RCC 7860 (cell line): ENCODE results near the gene NRL.

Experiments used
- DNase-seq: peaks from one replicate; pipeline ENCODE4 v3.0.0-alpha.2; 2015; ENCODE audit warnings: low spot score
- FAIRE-seq: peaks from 2 replicates; lab custom pipeline; 2012; peaks lifted over from hg19 to GRCh38; lab: Jason Lieb, UNC

NRL gene

DNA sequence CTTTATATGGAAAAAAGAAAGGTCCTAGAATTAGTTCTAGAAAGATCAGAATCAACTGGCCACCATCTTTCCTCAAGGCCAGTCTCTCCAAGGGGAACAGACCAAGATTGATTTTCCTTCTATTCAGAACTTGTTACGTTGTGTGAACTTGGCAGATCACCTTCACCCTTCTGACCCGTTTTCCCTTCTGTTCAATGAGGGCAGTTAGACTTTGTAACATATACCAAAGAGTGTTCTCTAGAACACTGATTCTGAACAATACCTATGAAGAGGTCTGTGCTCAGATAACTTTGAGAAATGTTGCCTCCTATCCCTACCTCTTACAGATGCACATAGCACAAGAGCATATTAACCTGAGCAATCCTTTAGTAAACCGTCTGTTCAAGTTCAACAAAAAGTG, 31.3 kb downstream of the NRL start:
- no peak for FAIRE-seq
- DNase-seq: no peak

DNA sequence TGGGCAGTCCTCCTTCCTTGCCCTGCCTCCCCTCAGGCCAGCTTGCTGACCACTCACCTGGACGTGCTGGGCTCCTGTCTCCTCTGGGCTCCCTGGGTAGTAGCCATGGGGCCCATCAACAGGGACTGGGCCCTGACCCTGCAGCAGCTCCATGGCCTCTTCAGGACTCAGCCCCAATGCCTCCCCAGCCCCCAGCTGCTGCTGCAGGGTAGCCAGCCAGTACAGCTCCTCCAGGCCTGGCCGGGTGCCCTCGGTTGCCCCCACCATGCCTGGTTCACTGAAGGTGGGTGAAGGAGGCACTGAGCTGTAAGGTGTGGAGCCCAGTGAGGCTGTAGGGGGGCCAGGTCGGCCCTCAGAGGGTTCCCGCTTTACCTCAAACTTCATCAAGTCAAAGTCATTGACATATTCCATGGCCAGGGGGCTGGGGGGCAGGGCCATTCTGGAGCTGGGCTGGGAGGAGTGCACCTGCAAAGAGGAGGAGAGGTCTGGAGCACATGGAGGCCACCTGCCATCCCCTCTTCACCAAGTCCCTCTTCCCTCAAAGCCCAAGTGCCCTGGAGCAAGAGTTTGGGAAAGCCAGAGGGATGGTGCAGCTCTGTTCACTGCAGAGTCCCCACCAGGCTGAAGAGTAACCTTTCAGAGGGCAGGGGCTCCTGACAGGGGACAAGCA, 32.2 kb downstream of the NRL start:
- DNase-seq: no peak
- no peak for FAIRE-seq

DNA sequence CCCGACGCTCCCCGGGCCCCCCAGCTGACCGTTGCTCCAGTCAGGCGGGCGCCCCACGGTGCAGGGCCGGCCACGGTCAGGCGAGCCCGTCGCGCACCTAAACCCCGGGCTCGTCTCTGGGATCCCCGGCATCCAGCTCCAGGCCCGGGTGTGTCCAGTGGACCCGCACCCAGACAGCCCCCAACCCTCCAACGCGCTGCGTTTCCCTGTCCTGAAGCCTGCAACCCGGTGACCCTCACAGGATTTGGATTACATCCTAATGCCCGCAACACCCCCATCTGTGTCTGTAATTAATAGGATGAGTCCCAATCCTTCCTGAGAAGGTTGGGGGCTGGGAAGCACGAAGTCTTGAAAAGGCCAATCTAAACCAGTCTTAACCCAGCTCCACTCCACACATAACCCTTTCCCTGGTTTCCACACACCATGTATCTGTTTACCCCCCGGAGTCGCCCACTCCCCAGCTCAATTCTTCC, 33.0 kb downstream of the NRL start:
- FAIRE-seq: no peak
- no peak for DNase-seq

GRCh38 chr14:24080888-24081738, 33.6 kb downstream of the NRL start:
- no peak for FAIRE-seq
- DNase-seq: no peak

DNA sequence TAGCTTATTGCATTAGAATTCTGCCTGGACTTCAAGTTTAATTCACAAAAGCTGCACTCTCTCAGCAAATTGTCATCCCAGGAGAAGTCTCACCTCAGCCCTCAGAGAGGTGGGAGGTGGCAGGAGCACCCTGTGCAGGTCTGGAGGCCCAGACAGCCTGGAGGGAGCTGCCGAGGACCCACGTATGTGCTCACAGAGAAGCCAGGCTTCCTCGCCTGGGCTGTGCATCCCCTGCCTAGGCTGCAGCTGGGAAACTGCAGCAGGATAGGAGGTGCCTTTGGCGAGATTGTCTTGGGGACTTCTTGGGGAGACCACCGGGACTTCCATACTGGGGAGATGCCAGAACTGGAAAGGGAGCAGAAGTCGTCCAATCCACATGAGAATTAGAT, 34.6 kb downstream of the NRL start:
- FAIRE-seq (no peak), DNase-seq (no peak)

DNA sequence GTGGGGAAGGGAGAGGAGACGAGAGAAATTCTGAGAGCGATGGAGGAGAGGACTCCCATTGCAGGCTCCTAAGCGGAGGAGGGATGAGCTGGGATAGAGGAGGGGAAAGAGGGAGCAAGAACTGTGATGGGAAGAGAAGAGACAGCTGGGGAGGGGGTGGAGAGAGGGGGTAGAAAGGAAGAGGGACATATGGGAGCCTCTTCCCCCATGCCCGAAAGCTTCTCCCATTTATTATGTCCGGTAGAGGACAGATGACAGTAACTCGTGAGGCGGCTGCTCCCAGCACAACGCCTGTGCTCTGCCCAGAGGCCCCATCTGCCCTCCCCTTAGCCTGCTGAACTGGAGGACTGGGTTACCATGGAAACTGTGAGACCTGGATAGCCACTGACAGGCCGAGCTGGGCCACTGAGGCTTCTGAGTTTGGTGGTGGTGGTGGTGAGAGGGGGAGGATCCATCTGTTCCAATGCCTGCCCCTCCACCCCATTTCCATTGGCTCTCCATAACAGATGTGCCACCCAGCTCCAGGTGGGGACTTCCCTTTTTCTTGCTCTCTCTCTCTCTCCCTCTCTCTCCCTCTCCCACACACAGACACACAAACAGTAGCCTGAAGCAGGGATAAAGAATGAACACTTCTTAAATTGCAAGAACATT, 35.1 kb downstream of the NRL start:
- DNase-seq: no peak
- no peak for FAIRE-seq

GRCh38 chr14:24078146-24078545, 36.6 kb downstream of the NRL start:
- FAIRE-seq (no peak), DNase-seq (no peak)

- DNase-seq (no peak), FAIRE-seq (no peak)
These were observed 37.7 kb downstream of the NRL start for GRCh38 chr14:24077086-24077485.

GRCh38 chr14:24076302-24076601, 38.5 kb downstream of the NRL start:
- DNase-seq (no peak), FAIRE-seq (no peak)

- DNase-seq: no peak
- FAIRE-seq: no peak
These were observed 39.1 kb downstream of the NRL start for GRCh38 chr14:24075485-24076301.

GRCh38 chr14:24074625-24075484, 39.9 kb downstream of the NRL start:
- FAIRE-seq (no peak), DNase-seq (no peak)

GRCh38 chr14:24072881-24073877, 41.6 kb downstream of the NRL start:
- DNase-seq: no peak
- no peak for FAIRE-seq

DNA sequence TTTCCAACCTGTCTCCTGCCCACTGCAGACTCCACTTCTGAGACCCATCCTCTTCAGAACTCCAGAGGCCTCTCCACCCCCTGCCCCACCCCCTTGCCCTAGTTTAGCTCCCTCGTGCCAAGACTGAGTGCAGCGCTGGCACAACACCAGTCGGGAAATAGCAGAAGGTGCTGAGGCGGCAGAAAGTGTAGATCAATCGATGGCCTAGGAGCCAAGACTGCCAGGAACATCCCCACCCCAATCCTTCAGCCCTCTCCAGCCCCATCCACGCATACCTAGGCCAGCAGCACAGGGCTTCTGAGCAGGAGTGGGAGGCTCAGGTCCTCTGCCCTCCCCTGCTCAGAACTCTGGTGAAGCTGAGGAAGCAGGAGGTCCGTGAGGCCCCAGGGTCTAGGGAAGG, 42.3 kb downstream of the NRL start:
- no peak for DNase-seq
- FAIRE-seq: no peak

DNA sequence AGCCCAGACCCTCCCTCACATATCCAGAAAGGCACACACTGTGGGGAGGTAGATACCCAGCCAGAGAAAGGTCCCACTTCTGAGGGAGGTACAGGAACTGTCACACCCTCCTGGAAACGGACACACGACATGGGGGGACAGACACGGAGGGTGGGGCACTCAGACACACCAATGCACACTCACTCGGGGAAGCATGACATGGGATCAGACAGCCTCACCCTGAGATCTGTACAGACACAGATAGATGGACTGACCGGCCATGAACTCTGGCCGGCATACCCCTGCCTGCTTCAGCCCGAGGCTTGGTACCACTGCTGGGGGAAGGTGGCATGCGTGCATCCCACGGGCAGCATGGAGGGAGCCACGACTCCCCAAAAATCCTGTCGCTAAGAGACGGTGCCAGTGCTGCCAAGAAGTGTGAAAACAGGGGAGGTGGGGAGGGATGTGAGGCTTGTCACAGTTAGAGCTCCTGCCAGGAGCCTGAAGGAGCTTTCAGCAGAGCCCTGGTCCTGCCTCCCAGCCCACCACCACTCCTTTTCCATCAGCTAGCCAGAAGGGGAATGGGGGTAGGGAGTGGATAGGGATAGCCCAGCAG, 42.8 kb downstream of the NRL start:
- FAIRE-seq (no peak), DNase-seq (no peak)

DNA sequence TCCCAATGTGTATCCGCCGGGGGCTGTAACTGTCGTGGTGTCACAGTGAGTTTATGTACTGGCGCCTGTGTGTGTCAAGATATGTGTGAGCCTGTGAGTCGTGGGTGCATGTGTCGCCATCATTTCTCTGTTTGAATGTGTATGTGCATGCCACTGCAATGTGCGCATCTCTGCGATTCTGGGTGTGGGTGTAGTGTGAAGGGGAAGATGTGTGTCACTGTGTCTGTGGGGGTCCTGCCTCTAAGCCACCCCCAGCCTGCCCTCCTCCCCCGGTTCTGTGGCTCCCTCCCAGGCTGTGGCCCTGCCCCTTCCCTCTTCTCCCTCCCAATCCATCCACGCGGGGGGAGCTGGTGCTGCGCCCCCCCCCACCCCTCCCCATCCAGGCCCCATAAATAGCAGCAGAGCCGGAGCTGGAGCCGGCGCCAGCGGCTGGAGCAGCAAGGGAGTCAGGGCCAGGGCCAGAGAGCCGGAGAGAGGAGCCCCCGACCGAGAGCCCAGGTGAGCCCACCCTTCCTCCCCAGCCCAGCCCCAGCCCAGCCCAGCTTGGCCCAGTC, 43.5 kb downstream of the NRL start, which contains the start of gene CPNE6:
Gene CPNE6 (plus strand): TSS at position 419 of the 554 bp plus-strand sequence. CDS start 1,375 bp downstream, outside the sequence.
- FAIRE-seq (no peak), DNase-seq (no peak)

- DNase-seq (no peak), FAIRE-seq (no peak)
These were observed 44.2 kb downstream of the NRL start for GRCh38 chr14:24070285-24071143.

DNA sequence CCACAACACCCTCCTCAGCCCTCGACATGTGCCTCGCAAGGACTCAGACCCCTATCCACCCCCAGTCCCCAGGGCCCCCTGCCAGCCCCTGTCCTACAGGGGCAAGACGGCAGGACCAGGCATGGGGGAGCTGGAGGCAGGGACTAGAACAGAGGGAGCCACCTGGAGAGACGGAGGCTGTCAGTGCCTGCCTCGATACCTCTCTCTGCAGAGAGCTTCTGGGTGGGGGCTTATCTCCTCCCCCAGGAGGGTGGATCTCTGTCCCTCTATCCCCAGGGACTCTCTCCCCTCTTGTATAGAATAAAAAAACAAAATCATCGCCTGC, 45.4 kb downstream of the NRL start:
- FAIRE-seq: no peak

More for the DNA sequence above, 45.4 kb downstream of the NRL start:
- no peak for DNase-seq
